Chondrocyte (in vitro differentiated cells): Measurements from ENCODE around the gene VCX2. TPM values are rescaled to one million over a fixed set of nuclear protein-coding genes. Genes with fewer than 3 reads are reported as not detected.
"Not testable (repeated sequence)": the region's sequence is repeated elsewhere in the genome, so short reads cannot be mapped to it uniquely, and the experiment has no call there.

ENCODE experiments used
- DNase-seq: peaks from one replicate; pipeline ENCODE4 v3.0.0; 2021; ENCODE audit warnings: mixed read lengths, low spot score
- H3K27ac Mint-ChIP-seq: one replicate; pipeline ENCODE4 v1.8.0; 2021; ENCODE audit warnings: mild to moderate bottlenecking, moderate library complexity, mixed read lengths; ENCODE audit not compliant: unreplicated experiment
- H3K27me3 Mint-ChIP-seq: 2 replicates; pipeline ENCODE4 v1.8.0; 2021; ENCODE audit warnings: low read depth, mixed read lengths
- H3K36me3 Mint-ChIP-seq: 2 replicates; pipeline ENCODE4 v1.8.0; 2021; ENCODE audit warnings: low read depth, mixed read lengths
- H3K4me1 Mint-ChIP-seq: 2 replicates; pipeline ENCODE4 v1.8.0; 2021; ENCODE audit warnings: low read depth, mild to moderate bottlenecking, mixed read lengths
- H3K4me3 Mint-ChIP-seq: one replicate; pipeline ENCODE4 v1.8.0; 2021; ENCODE audit warnings: mild to moderate bottlenecking, moderate library complexity, mixed read lengths; ENCODE audit not compliant: unreplicated experiment
- H3K9me3 Mint-ChIP-seq: 2 replicates; pipeline ENCODE4 v1.8.0; 2021; ENCODE audit warnings: low read depth, mixed read lengths
- total RNA-seq: library from RNA; stranded (reverse); gene quantifications from 3 replicates; pipeline ENCODE4 v1.2.1, GENCODE V29; 2021
- TF ChIP-seq, protein P1 (sequence below): fragments of 200-600 bp; sonication (generic); IDR thresholded peaks from 2 replicates; pipeline ENCODE4 v1.5.0; 2021; ENCODE audit warnings: antibody characterized with exemption, mild to moderate bottlenecking, moderate library complexity

The VCX2 gene
- total RNA-seq, 1 donor from 2014 or later, result not detected

GRCh38 chrX:8179656-8180055, 8.6 kb upstream of the VCX2 start:
- TF ChIP-seq, protein P1, sequence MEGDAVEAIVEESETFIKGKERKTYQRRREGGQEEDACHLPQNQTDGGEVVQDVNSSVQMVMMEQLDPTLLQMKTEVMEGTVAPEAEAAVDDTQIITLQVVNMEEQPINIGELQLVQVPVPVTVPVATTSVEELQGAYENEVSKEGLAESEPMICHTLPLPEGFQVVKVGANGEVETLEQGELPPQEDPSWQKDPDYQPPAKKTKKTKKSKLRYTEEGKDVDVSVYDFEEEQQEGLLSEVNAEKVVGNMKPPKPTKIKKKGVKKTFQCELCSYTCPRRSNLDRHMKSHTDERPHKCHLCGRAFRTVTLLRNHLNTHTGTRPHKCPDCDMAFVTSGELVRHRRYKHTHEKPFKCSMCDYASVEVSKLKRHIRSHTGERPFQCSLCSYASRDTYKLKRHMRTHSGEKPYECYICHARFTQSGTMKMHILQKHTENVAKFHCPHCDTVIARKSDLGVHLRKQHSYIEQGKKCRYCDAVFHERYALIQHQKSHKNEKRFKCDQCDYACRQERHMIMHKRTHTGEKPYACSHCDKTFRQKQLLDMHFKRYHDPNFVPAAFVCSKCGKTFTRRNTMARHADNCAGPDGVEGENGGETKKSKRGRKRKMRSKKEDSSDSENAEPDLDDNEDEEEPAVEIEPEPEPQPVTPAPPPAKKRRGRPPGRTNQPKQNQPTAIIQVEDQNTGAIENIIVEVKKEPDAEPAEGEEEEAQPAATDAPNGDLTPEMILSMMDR, result peak; percentile 71
- H3K36me3 Mint-ChIP-seq, result no peaks in the 10 kb centered on the region
- no peak for DNase-seq
- H3K4me3 Mint-ChIP-seq, result no peak overlapping the region
- H3K27me3 Mint-ChIP-seq, result no peaks in the 10 kb centered on the region
- H3K4me1 Mint-ChIP-seq, result no peaks in the 10 kb centered on the region
- no peak overlapping the region for H3K27ac Mint-ChIP-seq
- peaks cover 4% of the 10 kb centered on the region for H3K9me3 Mint-ChIP-seq

GRCh38 chrX:8154011-8154410, 17.1 kb downstream of the VCX2 start:
- H3K4me1 Mint-ChIP-seq, H3K4me3 Mint-ChIP-seq, DNase-seq, H3K27me3 Mint-ChIP-seq, H3K36me3 Mint-ChIP-seq, H3K27ac Mint-ChIP-seq: not testable (repeated sequence)
- H3K9me3 Mint-ChIP-seq, result peaks cover 30% of the 10 kb centered on the region

DNA sequence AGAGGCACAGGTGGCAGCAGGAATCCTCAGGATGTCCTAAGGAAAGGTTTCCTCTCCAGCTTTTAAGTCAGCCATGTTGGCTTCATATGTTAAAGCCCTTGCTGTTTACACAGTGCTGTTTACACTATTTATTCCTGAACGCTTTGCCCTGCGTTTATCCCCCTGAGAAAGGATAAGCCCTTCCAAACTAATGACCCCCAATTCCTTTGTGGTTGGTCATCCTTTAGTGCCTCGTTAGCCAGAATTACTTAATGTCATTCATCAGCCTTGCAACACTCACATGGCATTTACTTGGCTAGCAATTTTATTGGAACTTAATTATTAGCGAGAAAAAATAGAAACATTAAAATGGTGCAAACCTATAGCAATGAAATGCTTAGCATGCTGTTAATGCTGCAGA, 23.8 kb downstream of the VCX2 start:
- no peak overlapping the region for H3K4me3 Mint-ChIP-seq
- no peak for DNase-seq
- TF ChIP-seq, protein P1, result no peak
- no peak overlapping the region for H3K27ac Mint-ChIP-seq
- no peaks in the 10 kb centered on the region for H3K36me3 Mint-ChIP-seq
- H3K9me3 Mint-ChIP-seq, result peaks cover 27% of the 10 kb centered on the region
- H3K4me1 Mint-ChIP-seq, result no peaks in the 10 kb centered on the region
- no peaks in the 10 kb centered on the region for H3K27me3 Mint-ChIP-seq

- Mint-ChIP-seq H3K9me3 (peaks cover 19% of the 10 kb centered on the region), H3K4me1 (peaks cover 2% of the 10 kb centered on the region), H3K4me3 (no peak overlapping the region), H3K36me3 (no peaks in the 10 kb centered on the region), H3K27ac (no peak overlapping the region), H3K27me3 (no peaks in the 10 kb centered on the region)
- peak; percentile 90 for DNase-seq
- TF ChIP-seq, protein P1, result no peak
Observed at GRCh38 chrX:8144925-8145324, 26.1 kb downstream of the VCX2 start.

- Mint-ChIP-seq H3K36me3 (no peaks in the 10 kb centered on the region), H3K27ac (no peak overlapping the region), H3K27me3 (no peaks in the 10 kb centered on the region), H3K4me3 (no peak overlapping the region), H3K4me1 (peaks cover 5% of the 10 kb centered on the region), H3K9me3 (peaks cover 10% of the 10 kb centered on the region)
- DNase-seq, result no peak
- TF ChIP-seq, protein P1, result no peak
Observed at GRCh38 chrX:8141896-8142295, 29.2 kb downstream of the VCX2 start.

DNA sequence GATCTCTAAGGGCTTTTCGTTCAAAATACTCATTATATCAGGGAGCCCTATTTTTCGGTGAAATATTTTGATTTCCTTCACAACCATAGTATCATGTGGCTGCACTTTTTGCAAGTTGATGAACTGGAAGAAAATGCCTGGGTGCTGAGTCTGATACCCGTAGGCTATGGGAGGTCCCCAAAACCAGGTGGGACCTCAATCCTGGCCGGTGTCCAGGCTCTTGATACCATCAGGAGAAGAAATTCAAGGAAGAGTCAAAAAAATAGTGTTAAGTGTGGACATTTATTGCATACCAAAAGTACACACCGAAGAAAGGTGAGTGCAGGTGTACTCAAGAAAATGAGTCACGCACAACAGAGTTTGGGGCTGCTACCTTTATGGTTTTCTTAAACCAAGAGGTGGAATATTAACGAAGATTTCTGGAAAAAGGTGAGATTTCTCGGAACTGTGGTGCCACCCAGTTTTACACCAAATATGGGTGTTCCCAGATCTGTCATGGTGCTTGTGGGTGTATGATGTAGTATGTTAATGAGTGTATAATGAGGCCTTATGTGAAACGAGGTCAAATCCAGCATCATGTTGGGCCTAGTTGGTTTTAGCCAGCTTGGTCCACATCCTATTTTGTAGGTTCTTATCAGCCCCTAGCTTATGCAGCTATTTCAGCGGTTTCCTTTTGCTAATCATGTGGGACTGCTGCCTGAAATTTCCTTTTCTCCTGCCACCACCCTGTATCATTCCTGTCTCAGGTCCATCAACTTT, 29.9 kb downstream of the VCX2 start:
- H3K9me3 Mint-ChIP-seq, result peaks cover 10% of the 10 kb centered on the region
- H3K36me3 Mint-ChIP-seq, result no peaks in the 10 kb centered on the region
- no peak for DNase-seq
- no peaks in the 10 kb centered on the region for H3K27me3 Mint-ChIP-seq
- H3K4me3 Mint-ChIP-seq, result no peak overlapping the region
- peaks cover 5% of the 10 kb centered on the region for H3K4me1 Mint-ChIP-seq
- H3K27ac Mint-ChIP-seq, result no peak overlapping the region
- TF ChIP-seq, protein P1, result no peak
